Sigmoid colon (tissue), 3 donors: ENCODE data around the gene ATP5F1C.

Source experiments
- POLR2A ChIP-seq, 2 donors: fragments of 450-650 bp; IDR thresholded peaks; one replicate each; pipeline ENCODE4 v1.6.1; 2016; ENCODE audit warnings: antibody characterized with exemption in 2 of 2, mild to moderate bottlenecking in 2 of 2, moderate library complexity in 2 of 2
- TF ChIP-seq, protein P1 (sequence below), 4 experiments: fragments of 450-650 bp in 3 of 4; fragments of 200-600 bp in 1 of 4; IDR thresholded peaks; one replicate each; pipeline ENCODE4 v1.5.1; 2016 to 2019; ENCODE audit warnings: antibody characterized with exemption in 4 of 4, mild to moderate bottlenecking in 3 of 4, moderate library complexity in 2 of 4

DNA sequence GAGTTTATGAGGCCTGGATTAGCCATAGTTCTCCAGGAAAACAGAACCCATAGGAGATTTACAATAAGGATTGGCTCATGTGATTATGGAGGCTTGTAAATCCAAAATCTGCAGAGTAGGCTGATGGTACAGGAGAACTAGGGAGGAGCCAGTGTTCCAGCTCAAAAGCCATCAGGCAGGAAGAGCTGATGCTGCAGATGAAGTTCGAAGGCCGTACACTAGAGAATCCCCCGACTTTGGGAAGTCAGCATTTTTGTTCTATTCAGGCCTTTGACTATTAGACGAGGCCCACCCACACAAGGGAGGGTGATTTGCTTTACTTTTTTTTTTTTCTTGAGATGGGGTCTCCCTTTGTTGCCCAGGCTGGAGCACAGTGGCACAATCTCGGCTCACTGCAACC, 37.8 kb upstream of the ATP5F1C start:
- TF ChIP-seq, protein P1, sequence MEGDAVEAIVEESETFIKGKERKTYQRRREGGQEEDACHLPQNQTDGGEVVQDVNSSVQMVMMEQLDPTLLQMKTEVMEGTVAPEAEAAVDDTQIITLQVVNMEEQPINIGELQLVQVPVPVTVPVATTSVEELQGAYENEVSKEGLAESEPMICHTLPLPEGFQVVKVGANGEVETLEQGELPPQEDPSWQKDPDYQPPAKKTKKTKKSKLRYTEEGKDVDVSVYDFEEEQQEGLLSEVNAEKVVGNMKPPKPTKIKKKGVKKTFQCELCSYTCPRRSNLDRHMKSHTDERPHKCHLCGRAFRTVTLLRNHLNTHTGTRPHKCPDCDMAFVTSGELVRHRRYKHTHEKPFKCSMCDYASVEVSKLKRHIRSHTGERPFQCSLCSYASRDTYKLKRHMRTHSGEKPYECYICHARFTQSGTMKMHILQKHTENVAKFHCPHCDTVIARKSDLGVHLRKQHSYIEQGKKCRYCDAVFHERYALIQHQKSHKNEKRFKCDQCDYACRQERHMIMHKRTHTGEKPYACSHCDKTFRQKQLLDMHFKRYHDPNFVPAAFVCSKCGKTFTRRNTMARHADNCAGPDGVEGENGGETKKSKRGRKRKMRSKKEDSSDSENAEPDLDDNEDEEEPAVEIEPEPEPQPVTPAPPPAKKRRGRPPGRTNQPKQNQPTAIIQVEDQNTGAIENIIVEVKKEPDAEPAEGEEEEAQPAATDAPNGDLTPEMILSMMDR (IDR thresholded peaks at IDR 0.05), result no peak
- no peak for TF ChIP-seq POLR2A (IDR thresholded peaks at IDR 0.05)
